ENCODE results near the gene CABP7. TPM values are rescaled to one million over a fixed set of nuclear protein-coding genes. Genes with fewer than 3 reads are reported as not detected.

CABP7 gene
- total RNA-seq, 2 donors from 2014 or later = not detected

- H3K27me3 ChIP-seq = no peaks in the 10 kb centered on the region
- H3K4me3 ChIP-seq = peak overlapping the region; percentile 82 to 92
- no peak for TF ChIP-seq CTCF (IDR thresholded peaks at IDR 0.05)
- DNase-seq (ENCODE audit: low spot score) = no peak
- peaks cover 20% of the 10 kb centered on the region for H3K36me3 ChIP-seq
- H3K27ac ChIP-seq = peak overlapping the region; percentile 95
- no peaks in the 10 kb centered on the region for H3K9me3 ChIP-seq
- H3K4me1 ChIP-seq = peaks cover 0 to 33% of the 10 kb centered on the region in 2 donors
These were observed 46.3 kb downstream of the CABP7 start for GRCh38 chr22:29765905-29766631.

- no peak for TF ChIP-seq CTCF (IDR thresholded peaks at IDR 0.05)
- DNase-seq (ENCODE audit: low spot score) = peak; percentile 95
- Histone ChIP-seq H3K4me1 (peaks cover 0 to 33% of the 10 kb centered on the region in 2 donors), H3K27ac (peak within 1 kb of the TSS; percentile 95), H3K36me3 (peaks cover 23% of the 10 kb centered on the region), H3K4me3 (peak within 1 kb of the TSS; percentile 82 to 92), H3K27me3 (no peaks in the 10 kb centered on the region), H3K9me3 (no peaks in the 10 kb centered on the region)
These were observed 46.9 kb downstream of the CABP7 start, which contains the start of gene ZMAT5 for GRCh38 chr22:29766632-29767170. ZMAT5 (minus strand) TSS chr22:29767007; CDS start chr22:29748544, 18,463 bp downstream.

GRCh38 chr22:29767171-29768051 is 47.6 kb downstream of the CABP7 start, which contains the start of gene UQCR10:
UQCR10 (plus strand) TSS chr22:29767369; CDS start chr22:29767399, 30 bp downstream.
- Histone ChIP-seq H3K27ac (peak within 1 kb of the TSS; percentile 95), H3K36me3 (peaks cover 23% of the 10 kb centered on the region), H3K4me1 (peaks cover 0 to 33% of the 10 kb centered on the region in 2 donors), H3K27me3 (no peaks in the 10 kb centered on the region), H3K9me3 (no peaks in the 10 kb centered on the region), H3K4me3 (peak within 1 kb of the TSS; percentile 82 to 92)
- no peak for TF ChIP-seq CTCF (IDR thresholded peaks at IDR 0.05)
- DNase-seq (ENCODE audit: low spot score) = peak; percentile 93

GRCh38 chr22:29768052-29768693 is 48.4 kb downstream of the CABP7 start:
- no peak for TF ChIP-seq CTCF (IDR thresholded peaks at IDR 0.05)
- Histone ChIP-seq H3K4me3 (peak overlapping the region; percentile 82 to 92), H3K4me1 (peaks cover 0 to 35% of the 10 kb centered on the region in 2 donors), H3K9me3 (no peaks in the 10 kb centered on the region), H3K27me3 (no peaks in the 10 kb centered on the region), H3K27ac (peak overlapping the region; percentile 95), H3K36me3 (peaks cover 23% of the 10 kb centered on the region)
- DNase-seq (ENCODE audit: low spot score) = no peak

- DNase-seq (ENCODE audit: low spot score) = no peak
- TF ChIP-seq CTCF (IDR thresholded peaks at IDR 0.05) = no peak
- Histone ChIP-seq H3K4me1 (peaks cover 0 to 36% of the 10 kb centered on the region in 2 donors), H3K4me3 (no peak overlapping the region), H3K27me3 (no peaks in the 10 kb centered on the region), H3K27ac (no peak overlapping the region), H3K36me3 (peaks cover 23% of the 10 kb centered on the region), H3K9me3 (no peaks in the 10 kb centered on the region)
These were observed 50.0 kb downstream of the CABP7 start for GRCh38 chr22:29769723-29770321.
